Measurements from ENCODE around the gene SYNPO2.
A peak's percentile ranks its signal among the peaks of the same experiment; 100 is the strongest.
"Not testable (repeated sequence)": the region's sequence is repeated elsewhere in the genome, so short reads cannot be mapped to it uniquely, and the experiment has no call there.

The SYNPO2 gene

GRCh38 chr4:118995693-118996391 lies 107.2 kb downstream of the SYNPO2 start:
- FAIRE-seq (no peak), DNase-seq (ENCODE audit: insufficient read length, low spot score) (no peak)

GRCh38 chr4:118997601-118998000 lies 108.9 kb downstream of the SYNPO2 start:
- no peak for FAIRE-seq
- no peak for DNase-seq (ENCODE audit: insufficient read length, low spot score)

- no peak for FAIRE-seq
- no peak for DNase-seq (ENCODE audit: insufficient read length, low spot score)
These were observed 111.3 kb downstream of the SYNPO2 start for GRCh38 chr4:118999919-119000318.

- DNase-seq (ENCODE audit: insufficient read length, low spot score) = no peak
- FAIRE-seq = no peak
These were observed 111.7 kb downstream of the SYNPO2 start for GRCh38 chr4:119000400-119000799.

DNA sequence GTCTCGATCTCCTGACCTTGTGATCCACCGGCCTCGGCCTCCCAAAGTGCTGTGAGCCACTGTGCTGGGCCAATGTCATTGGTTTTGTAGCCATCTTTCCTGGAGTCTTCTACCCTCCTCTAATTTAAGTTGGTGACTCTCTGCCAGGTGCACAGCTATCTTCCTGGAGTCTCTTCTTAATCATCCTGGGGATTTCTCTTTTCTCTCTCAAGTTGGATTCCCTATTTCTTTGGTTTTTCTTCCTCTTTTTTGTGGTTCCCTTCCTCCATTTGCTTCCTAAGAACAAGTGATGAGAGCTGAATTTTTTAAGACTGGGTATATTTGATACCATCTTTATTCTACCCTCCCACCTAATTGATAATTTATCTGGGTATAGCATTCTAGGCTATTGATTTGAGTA lies 113.8 kb downstream of the SYNPO2 start:
- FAIRE-seq (no peak), DNase-seq (ENCODE audit: insufficient read length, low spot score) (no peak)

DNA sequence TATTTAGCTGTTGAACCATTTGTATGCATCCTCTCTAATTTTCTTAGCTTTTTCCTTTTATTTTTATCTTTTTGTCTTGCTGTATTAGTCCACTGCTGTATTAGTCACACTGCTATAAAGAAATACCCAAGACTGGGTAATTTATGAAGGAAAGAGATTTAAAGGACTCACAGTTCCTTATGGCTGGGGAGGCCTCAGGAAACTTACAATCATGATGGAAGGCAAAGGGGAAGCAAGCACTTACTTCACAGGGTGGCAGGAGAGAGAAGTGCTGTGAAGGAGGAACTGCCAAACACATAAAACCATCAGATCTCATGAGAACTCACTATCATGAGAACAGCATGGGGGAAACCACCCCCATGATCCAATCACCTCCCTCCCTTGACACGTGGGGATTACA lies 114.3 kb downstream of the SYNPO2 start:
- FAIRE-seq = not testable (repeated sequence)

GRCh38 chr4:119005928-119006460 lies 117.3 kb downstream of the SYNPO2 start:
- FAIRE-seq = no peak
- DNase-seq (ENCODE audit: insufficient read length, low spot score) = no peak

More for the DNA sequence above, 114.3 kb downstream of the SYNPO2 start:
- not testable (repeated sequence) for DNase-seq (ENCODE audit: insufficient read length, low spot score)

- DNase-seq (ENCODE audit: insufficient read length, low spot score) (no peak), FAIRE-seq (no peak)
These were observed 120.1 kb downstream of the SYNPO2 start for GRCh38 chr4:119008761-119009160.

DNA sequence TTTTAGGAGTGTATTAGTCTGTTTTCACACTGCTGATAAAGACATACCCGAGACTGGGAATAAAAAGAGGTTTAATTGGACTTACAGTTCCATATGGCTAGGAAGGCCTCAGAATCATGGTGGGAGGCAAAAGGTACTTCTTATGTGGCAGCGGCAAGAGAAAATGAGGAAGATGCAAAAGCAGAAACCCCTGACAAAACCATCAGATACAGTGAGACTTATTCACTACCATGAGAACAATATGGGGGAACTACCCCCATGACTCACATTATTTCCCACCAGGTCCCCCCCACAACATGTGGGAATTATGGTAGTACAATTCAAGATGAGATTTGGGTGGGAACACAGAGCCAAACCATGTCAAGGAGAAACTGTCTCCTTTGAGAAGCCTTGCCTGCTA lies 121.6 kb downstream of the SYNPO2 start:
- not testable (repeated sequence) for FAIRE-seq; DNase-seq (ENCODE audit: insufficient read length, low spot score)

DNA sequence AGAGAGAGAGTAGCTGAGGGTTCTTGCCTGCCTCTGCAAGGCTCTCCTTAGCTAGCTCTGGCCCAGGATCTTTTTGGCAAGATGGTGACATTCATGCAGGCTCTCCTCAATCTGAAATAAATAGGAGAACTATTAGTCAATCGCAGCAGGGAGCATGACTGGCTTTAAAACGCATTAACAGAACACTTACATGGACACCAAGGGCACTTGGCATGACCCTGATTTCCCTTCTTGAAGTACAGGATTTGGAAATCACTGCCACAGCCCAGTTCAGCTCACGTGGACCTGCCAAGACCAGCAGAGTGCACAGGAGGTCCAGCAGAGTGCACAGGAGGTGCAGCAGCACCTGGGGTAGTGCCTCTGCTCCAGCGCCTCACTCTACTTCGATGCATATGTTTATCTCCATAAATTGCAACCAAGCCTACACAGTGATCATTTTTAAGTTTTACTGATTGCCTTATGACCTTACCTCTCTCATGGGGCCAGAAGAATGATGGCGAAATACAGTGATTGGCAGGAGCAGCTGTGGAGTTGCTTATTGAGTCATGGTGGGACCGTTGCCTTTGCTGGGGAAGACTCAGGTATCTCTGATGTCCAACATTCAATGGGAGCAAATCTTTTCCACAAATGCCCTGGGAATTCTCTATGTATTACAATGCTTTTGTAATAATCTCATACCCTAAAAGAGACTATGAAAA lies 122.4 kb downstream of the SYNPO2 start:
- DNase-seq (ENCODE audit: insufficient read length, low spot score) = no peak
- FAIRE-seq = no peak

GRCh38 chr4:119011607-119011988 lies 122.9 kb downstream of the SYNPO2 start:
- DNase-seq (ENCODE audit: insufficient read length, low spot score) (no peak), FAIRE-seq (no peak)

GRCh38 chr4:119014658-119015057 lies 126.0 kb downstream of the SYNPO2 start:
- DNase-seq (ENCODE audit: insufficient read length, low spot score) = no peak
- no peak for FAIRE-seq

GRCh38 chr4:119016636-119017035 lies 128.0 kb downstream of the SYNPO2 start:
- no peak for FAIRE-seq
- DNase-seq (ENCODE audit: insufficient read length, low spot score) = no peak

GRCh38 chr4:119017636-119018035 lies 129.0 kb downstream of the SYNPO2 start:
- FAIRE-seq = no peak
- no peak for DNase-seq (ENCODE audit: insufficient read length, low spot score)

- FAIRE-seq = no peak
- no peak for DNase-seq (ENCODE audit: insufficient read length, low spot score)
These were observed 131.5 kb downstream of the SYNPO2 start for GRCh38 chr4:119020158-119020557.

DNA sequence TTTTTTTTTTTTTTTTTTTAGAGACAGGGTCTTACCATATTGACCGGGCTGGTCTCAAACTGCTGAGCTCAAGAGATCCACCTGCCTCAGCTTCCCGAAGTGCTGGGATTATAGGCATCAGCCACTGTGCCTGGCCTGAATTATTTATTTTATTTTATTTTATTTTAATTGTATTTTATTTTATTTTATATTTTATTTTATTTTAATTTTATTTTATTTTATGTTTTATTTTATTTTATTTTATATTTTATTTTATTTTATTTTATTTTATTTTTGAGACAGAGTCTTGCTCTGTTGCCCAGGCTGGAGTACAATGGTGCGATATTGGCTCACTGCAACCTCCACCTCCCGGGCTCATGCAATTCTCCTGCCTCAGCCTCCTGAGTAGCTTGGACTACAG lies 133.9 kb downstream of the SYNPO2 start:
- FAIRE-seq; DNase-seq (ENCODE audit: insufficient read length, low spot score): not testable (repeated sequence)

- FAIRE-seq = no peak
These were observed 135.4 kb downstream of the SYNPO2 start for GRCh38 chr4:119024102-119024501.

DNA sequence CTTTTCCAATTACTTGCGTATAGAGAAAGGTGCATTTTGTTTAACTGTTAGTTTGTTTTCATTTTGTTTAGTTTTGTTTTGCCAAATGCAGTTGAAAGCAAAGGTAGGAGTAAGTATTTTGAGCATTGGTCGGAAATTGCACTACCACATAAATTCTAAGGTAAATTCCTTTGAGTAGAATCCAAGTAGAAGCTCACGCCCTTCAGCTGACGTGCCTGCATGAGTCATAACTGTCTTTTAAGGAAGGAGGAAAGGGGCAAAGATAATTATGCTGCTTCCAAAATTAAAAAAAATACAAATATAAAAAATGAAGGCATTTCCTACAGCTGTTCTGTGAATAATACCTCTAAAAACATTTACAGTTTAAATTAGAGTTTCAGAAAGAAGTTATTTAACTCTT lies 136.8 kb downstream of the SYNPO2 start:
- peak; percentile 21 for DNase-seq (ENCODE audit: insufficient read length, low spot score)
- no peak for FAIRE-seq

More at GRCh38 chr4:119024102-119024501, 135.4 kb downstream of the SYNPO2 start:
- DNase-seq (ENCODE audit: insufficient read length, low spot score) = no peak

DNA sequence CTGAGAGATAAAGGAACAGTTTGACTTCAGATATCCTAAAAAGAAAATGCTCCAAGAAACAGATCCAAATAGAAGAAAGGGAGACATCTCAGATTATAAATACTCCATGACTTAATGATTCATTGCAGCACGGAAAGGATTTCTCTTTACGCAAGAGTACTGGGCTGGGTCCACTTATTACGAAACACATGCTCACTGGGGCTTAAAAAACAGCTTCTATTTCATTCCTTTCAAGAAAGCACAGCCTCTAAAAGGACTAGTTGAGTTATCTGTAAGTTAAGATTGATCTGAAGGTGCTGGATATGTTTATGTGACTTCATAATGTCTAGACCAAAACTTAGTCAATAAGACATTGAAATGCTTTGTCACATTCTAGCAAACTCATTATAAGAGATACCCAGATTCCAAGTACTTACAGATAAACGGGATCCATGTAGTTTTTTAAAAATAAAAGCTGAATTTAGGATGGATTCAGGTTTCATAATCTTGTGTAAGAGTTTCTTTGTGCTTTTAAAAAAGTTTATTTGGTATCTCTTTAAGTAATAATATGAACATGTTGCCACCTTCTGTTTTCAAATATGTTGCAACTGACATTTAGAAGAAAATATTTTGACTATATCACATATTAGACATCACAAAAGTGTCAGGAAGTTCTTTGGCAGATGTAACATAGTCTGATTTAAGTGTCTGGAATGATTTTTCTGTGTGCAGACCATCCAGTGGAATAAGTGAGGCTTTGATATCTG lies 137.4 kb downstream of the SYNPO2 start:
- DNase-seq (ENCODE audit: insufficient read length, low spot score) = no peak

DNA sequence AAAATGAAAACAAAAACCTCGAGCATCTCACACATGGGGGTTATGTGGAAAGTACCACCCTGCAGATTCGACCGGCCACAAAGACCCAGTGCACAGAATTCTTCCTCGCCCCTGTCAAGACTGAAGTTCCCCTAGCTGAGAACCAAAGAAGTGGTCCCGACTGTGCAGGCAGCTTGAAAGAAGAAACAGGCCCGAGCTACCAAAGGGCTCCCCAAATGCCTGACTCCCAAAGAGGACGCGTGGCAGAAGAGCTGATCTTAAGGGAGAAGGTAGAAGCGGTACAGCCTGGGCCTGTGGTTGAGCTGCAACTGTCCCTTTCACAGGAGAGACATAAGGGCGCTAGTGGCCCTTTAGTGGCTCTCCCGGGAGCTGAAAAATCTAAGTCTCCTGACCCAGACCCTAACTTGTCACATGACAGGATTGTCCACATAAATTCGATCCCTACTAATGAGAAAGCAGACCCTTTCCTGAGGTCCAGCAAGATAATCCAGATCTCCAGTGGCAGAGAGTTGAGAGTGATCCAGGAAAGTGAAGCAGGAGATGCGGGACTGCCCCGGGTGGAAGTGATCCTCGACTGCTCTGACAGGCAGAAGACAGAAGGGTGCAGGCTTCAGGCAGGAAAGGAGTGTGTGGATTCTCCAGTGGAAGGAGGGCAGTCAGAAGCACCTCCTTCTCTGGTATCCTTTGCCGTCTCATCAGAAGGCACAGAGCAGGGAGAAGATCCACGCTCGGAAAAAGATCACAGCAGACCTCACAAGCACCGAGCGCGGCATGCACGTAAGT lies 138.2 kb downstream of the SYNPO2 start:
- FAIRE-seq (no peak), DNase-seq (ENCODE audit: insufficient read length, low spot score) (no peak)

More for the DNA sequence above, 137.4 kb downstream of the SYNPO2 start:
- FAIRE-seq = no peak

Measured in HTR-8/SVneo (cell line).